Osteoblast (primary cell): Measurements from ENCODE around the gene SPPL2C. TPM values are rescaled to one million over a fixed set of nuclear protein-coding genes. Genes with fewer than 3 reads are reported as not detected.

Experiments
- DNase-seq: peaks from one replicate; pipeline ENCODE4 v3.0.0; 2011; ENCODE audit warnings: low spot score, mixed read lengths; ENCODE audit not compliant: insufficient read length; ENCODE audit errors: missing footprints
- H2AFZ ChIP-seq: 2 replicates; pipeline ENCODE4 v1.6.0; 2011; ENCODE audit warnings: mild to moderate bottlenecking, low read length
- H3K27ac ChIP-seq: 2 replicates; pipeline ENCODE4 v1.5.1; 2011; ENCODE audit warnings: mild to moderate bottlenecking, low read depth, low read length, moderate library complexity
- H3K27me3 ChIP-seq: 2 replicates; pipeline ENCODE4 v1.6.0; 2012; ENCODE audit warnings: mild to moderate bottlenecking, control low read depth, inconsistent platforms, low read length, moderate library complexity; ENCODE audit not compliant: insufficient read depth
- H3K36me3 ChIP-seq: 2 replicates; pipeline ENCODE4 v1.5.1; 2011; ENCODE audit warnings: mild to moderate bottlenecking, low read length, control low read depth, moderate library complexity; ENCODE audit not compliant: insufficient read depth
- H3K4me1 ChIP-seq: 2 replicates; pipeline ENCODE4 v1.5.1; 2011; ENCODE audit warnings: mild to moderate bottlenecking, low read length, control low read depth, moderate library complexity; ENCODE audit not compliant: insufficient read depth
- H3K4me2 ChIP-seq: 2 replicates; pipeline ENCODE4 v1.6.0; 2011; ENCODE audit warnings: mild to moderate bottlenecking, low read length; ENCODE audit not compliant: insufficient read depth
- H3K4me3 ChIP-seq: fragments of 200-600 bp; sonication (generic); 3 replicates; pipeline ENCODE4 v1.5.1; 2012; ENCODE audit warnings: mild to moderate bottlenecking, low read length, inconsistent platforms; ENCODE audit not compliant: insufficient read depth
- H3K79me2 ChIP-seq: 2 replicates; pipeline ENCODE4 v1.6.0; 2012; ENCODE audit warnings: mild to moderate bottlenecking, low read length, control low read depth, inconsistent platforms; ENCODE audit not compliant: insufficient read depth
- H3K9me3 ChIP-seq: 2 replicates; pipeline ENCODE4 v1.5.1; 2011; ENCODE audit warnings: low read depth, low read length, control low read depth
- H4K20me1 ChIP-seq: 2 replicates; pipeline ENCODE4 v1.6.0; 2012; ENCODE audit warnings: mild to moderate bottlenecking, low read length, control low read depth; ENCODE audit not compliant: insufficient read depth
- total RNA-seq: library from RNA; depleted of rRNA; stranded (reverse); fragments of >200 nt; gene quantifications from 2 replicates; pipeline ENCODE4 v1.2.3, GENCODE V29; 2012
- TF ChIP-seq, protein P1 (sequence below): IDR thresholded peaks from 2 replicates; pipeline ENCODE4 v1.5.1; 2011; ENCODE audit warnings: mild to moderate bottlenecking, low read depth, low read length, moderate library complexity; ENCODE audit errors: extremely low read depth

The SPPL2C gene
- total RNA-seq, 1 donor = not detected

DNA sequence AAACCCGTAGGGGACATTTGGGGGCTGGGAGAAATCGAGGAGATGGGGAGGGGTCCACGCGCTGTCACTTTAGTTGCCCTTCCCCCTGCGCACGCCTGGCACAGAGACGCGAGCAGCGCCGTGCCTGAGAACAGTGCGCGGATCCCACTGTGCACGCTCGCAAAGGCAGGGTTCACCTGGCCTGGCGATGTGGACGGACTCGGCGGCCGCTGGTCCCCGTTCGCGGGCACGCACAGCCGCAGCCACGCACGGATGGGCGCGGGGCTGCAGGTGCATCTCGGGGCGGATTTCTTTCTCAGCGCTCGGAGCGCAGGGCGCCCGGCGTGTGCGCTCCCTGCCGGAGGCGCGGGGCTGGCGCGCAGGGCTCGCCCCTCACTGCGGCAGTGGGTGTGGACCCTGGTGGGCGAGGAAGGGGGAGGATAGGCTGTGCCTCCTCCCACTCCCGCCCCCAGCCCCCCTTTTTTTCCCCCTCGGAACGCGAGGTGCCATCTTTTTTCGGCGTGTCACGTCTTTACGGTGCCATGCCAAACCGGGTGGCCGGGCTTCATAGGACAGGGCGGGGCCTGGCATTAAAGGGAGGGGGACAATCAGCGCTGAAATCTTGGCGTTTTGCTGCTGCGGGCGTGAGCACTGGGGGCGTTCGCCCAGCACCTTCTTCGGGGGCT, 50.8 kb downstream of the SPPL2C start:
- TF ChIP-seq, protein P1, sequence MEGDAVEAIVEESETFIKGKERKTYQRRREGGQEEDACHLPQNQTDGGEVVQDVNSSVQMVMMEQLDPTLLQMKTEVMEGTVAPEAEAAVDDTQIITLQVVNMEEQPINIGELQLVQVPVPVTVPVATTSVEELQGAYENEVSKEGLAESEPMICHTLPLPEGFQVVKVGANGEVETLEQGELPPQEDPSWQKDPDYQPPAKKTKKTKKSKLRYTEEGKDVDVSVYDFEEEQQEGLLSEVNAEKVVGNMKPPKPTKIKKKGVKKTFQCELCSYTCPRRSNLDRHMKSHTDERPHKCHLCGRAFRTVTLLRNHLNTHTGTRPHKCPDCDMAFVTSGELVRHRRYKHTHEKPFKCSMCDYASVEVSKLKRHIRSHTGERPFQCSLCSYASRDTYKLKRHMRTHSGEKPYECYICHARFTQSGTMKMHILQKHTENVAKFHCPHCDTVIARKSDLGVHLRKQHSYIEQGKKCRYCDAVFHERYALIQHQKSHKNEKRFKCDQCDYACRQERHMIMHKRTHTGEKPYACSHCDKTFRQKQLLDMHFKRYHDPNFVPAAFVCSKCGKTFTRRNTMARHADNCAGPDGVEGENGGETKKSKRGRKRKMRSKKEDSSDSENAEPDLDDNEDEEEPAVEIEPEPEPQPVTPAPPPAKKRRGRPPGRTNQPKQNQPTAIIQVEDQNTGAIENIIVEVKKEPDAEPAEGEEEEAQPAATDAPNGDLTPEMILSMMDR = no peak
- Histone ChIP-seq H3K79me2 (no peaks in the 10 kb centered on the region), H3K9me3 (no peaks in the 10 kb centered on the region), H3K4me3 (no peak overlapping the region), H3K27ac (no peak overlapping the region), H4K20me1 (no peaks in the 10 kb centered on the region), H3K4me2 (peak overlapping the region; percentile 77), H3K36me3 (no peaks in the 10 kb centered on the region), H3K27me3 (peaks cover 53% of the 10 kb centered on the region), H2AFZ (no peak overlapping the region), H3K4me1 (peaks cover 5% of the 10 kb centered on the region)
- DNase-seq = peak; percentile 68

DNA sequence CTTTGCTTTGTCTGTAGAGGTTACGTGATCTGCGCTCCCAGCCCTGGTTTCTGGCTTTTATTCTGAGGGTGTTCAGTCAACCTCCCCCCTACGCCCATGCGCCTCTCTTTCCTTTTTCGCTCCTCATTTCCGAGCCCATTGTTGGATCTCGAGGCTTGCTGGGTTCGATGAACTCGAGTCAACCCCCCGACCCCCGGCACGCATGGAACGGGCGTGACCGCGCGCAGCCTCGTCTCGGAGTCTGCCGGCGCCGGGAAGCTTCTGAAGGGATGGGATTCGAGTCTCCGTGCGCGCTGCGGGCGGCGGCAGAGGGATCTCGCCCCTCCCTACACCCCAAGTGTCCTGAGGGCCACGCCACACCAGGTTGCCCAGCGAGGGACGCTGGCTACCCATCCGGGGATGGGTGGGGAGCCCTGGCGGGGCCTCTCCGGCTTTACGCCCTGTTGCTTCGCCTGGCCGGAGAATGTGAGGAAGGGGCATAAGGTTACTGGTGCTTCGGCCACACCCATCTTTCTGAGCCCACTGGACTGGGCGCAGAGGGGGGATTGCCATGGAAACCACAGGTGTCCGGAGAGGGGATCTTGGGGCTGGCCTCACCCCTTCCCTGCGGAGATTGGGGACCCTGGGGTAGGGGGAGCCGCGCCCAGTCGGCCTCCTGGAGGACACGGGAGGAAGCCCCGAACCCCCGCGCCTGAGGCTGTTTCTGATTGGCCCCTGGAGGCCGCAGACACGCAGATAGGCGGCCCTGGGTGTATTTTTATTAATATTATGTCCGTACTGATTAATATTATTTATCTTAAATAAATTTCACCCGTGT, 51.5 kb downstream of the SPPL2C start:
- Histone ChIP-seq H4K20me1 (no peaks in the 10 kb centered on the region), H3K36me3 (no peaks in the 10 kb centered on the region), H3K9me3 (no peaks in the 10 kb centered on the region), H3K27me3 (peaks cover 53% of the 10 kb centered on the region), H3K4me3 (no peak overlapping the region), H3K4me2 (no peak overlapping the region), H2AFZ (no peak overlapping the region), H3K4me1 (peaks cover 5% of the 10 kb centered on the region), H3K27ac (no peak overlapping the region), H3K79me2 (no peaks in the 10 kb centered on the region)
- TF ChIP-seq, protein P1 = no peak
- peak; percentile 79 for DNase-seq

Other genes with a start within 250 kb of the SPPL2C start
- not detected in 2 replicates for gene CRHR1, start 60.6 kb upstream of the SPPL2C start, total RNA-seq
- 0.29 and 0.36 TPM in 2 replicates for gene MAPT, start 49.7 kb downstream of the SPPL2C start, total RNA-seq
- not detected in 2 replicates for gene STH, start 154.4 kb downstream of the SPPL2C start, total RNA-seq